A549 treated with dexamethasone at 1 μM for 4 hours (cell line): ENCODE data around the gene PDE4C. TPM values are rescaled to one million over a fixed set of nuclear protein-coding genes. Genes with fewer than 3 reads are reported as not detected.

Experiments used
- total RNA-seq: library from RNA; stranded (reverse); fragments of 200-300 nt; extraction: Qiagen RNA extraction; gene quantifications from 5 replicates; pipeline ENCODE4 v1.2.3, GENCODE V29; 2022

The PDE4C gene
- 0.09 to 0.48 TPM (median 0.24 TPM) in 4 of 5 replicates, not detected in the other for total RNA-seq

GRCh38 chr19:18225702-18226468 lies at the start of gene PDE4C:
Gene PDE4C, minus strand, starts transcription at chr19:18226438. Its CDS starts 23 bp downstream, at chr19:18226415.

GRCh38 chr19:18274219-18274780 lies 48.1 kb upstream of the PDE4C start, which contains the start of gene IQCN:
Gene IQCN, minus strand, starts transcription at chr19:18274452. Its CDS starts 4,974 bp downstream, at chr19:18269478.

GRCh38 chr19:18203863-18204393 lies 22.3 kb downstream of the PDE4C start, which contains the start of gene RAB3A:
Gene RAB3A, minus strand, starts transcription at chr19:18204042. Its CDS starts 1,302 bp downstream, at chr19:18202740.

GRCh38 chr19:18192673-18193387 lies 33.4 kb downstream of the PDE4C start, which contains the start of gene MPV17L2:
Gene MPV17L2, plus strand, starts transcription at chr19:18193218. Its CDS starts 64 bp downstream, at chr19:18193282.

Other genes with a start within 250 kb of the PDE4C start
- gene ARRDC2, start 218.3 kb downstream of the PDE4C start, total RNA-seq, result 48.2 to 65.6 TPM (median 62.1 TPM) in 5 replicates
- gene IL12RB1, start 139.5 kb downstream of the PDE4C start, total RNA-seq, result not detected in 5 replicates
- gene MAST3, start 128.7 kb downstream of the PDE4C start, total RNA-seq, result 1.4 to 3.0 TPM (median 2.5 TPM) in 5 replicates
- 2.0 to 12.5 TPM (median 9.4 TPM) in 5 replicates for gene PIK3R2, start 73.3 kb downstream of the PDE4C start, total RNA-seq
- gene IFI30, start 52.6 kb downstream of the PDE4C start, total RNA-seq, result 8.2 to 17.6 TPM (median 12.3 TPM) in 5 replicates
- gene MPV17L2, start 33.2 kb downstream of the PDE4C start, total RNA-seq, result 9.3 to 12.5 TPM (median 10.6 TPM) in 5 replicates
- 0.64 to 0.93 TPM (median 0.65 TPM) in 5 replicates for gene RAB3A, start 22.4 kb downstream of the PDE4C start, total RNA-seq
- gene IQCN, start 48.0 kb upstream of the PDE4C start, total RNA-seq, result 0.53 to 1.2 TPM (median 0.91 TPM) in 5 replicates
- 18.2 to 45.8 TPM (median 31.7 TPM) in 5 replicates for gene JUND, start 55.2 kb upstream of the PDE4C start, total RNA-seq
- gene LSM4, start 96.6 kb upstream of the PDE4C start, total RNA-seq, result 216 to 242 TPM (median 226 TPM) in 5 replicates
- gene PGPEP1, start 114.2 kb upstream of the PDE4C start, total RNA-seq, result 1.5 to 3.6 TPM (median 2.9 TPM) in 5 replicates
- 9.5 to 22.1 TPM (median 15.2 TPM) in 5 replicates for gene GDF15, start 159.7 kb upstream of the PDE4C start, total RNA-seq
- 0.11 TPM in 1 of 5 replicates, not detected in the others for gene LRRC25, start 171.2 kb upstream of the PDE4C start, total RNA-seq
- 33.0 to 50.5 TPM (median 48.5 TPM) in 5 replicates for gene SSBP4, start 193.0 kb upstream of the PDE4C start, total RNA-seq
- 26.1 to 43.6 TPM (median 42.8 TPM) in 5 replicates for gene ISYNA1, start 211.7 kb upstream of the PDE4C start, total RNA-seq